Measurements from ENCODE around the gene ZNF326. TPM values are rescaled to one million over a fixed set of nuclear protein-coding genes. Genes with fewer than 3 reads are reported as not detected.

Gene ZNF326, protein sequence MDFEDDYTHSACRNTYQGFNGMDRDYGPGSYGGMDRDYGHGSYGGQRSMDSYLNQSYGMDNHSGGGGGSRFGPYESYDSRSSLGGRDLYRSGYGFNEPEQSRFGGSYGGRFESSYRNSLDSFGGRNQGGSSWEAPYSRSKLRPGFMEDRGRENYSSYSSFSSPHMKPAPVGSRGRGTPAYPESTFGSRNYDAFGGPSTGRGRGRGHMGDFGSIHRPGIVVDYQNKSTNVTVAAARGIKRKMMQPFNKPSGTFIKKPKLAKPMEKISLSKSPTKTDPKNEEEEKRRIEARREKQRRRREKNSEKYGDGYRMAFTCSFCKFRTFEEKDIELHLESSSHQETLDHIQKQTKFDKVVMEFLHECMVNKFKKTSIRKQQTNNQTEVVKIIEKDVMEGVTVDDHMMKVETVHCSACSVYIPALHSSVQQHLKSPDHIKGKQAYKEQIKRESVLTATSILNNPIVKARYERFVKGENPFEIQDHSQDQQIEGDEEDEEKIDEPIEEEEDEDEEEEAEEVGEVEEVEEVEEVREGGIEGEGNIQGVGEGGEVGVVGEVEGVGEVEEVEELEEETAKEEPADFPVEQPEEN
- total RNA-seq (ENCODE audit: low replicate concordance), result 11.2 and 15.2 TPM in 2 replicates

DNA sequence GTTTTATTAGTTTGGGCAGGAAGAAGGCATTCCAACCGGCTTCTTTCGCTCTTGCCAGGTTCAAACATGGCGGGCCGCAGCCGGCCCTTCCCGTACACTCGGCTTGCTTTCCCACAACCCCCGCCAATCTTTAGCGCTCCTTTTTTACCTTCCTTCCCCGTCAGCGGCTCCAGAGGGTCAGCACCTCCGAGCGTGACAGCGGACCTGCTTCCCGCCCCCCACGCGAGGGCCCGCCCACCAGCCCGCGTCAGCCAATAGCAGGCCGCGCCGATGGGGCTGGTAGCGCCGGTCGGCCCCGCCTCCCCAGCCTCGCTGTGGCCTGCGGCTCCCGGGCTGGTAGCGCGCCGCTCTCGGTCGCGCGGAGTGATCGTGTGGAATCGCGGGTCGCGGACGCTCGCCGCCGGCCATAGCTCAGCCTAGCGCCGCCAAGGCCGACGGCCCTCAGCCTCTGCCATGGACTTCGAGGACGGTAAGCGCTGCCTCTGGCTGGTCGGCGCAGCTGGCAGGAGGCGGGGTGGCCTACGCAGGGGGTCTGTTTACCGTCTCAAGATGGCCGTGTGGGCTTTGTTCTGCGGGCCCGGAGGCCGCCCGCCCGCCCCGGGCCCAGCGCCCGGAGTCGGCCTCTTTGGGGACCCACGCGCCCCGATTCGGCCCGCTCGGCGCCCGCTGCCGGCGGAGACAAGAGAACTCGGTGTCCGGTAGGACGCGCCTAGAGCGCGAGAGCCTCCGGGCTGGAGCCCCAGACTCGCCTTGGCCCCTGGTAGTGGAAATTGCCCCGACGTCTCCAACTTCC lies at the start of gene ZNF326:
Gene ZNF326 (plus strand): TSS at position 306 of the 793 bp plus-strand sequence. CDS start 148 bp downstream, at position 454.
- no peak for TF ChIP-seq CTCF (IDR thresholded peaks at IDR 0.05; ENCODE audit: insufficient read depth, low read length)
- peak within 1 kb of the TSS; percentile 94 for H3K4me3 ChIP-seq (ENCODE audit: low read depth, low read length)
- peak; percentile 93 for DNase-seq (ENCODE audit: low read depth)

DNA sequence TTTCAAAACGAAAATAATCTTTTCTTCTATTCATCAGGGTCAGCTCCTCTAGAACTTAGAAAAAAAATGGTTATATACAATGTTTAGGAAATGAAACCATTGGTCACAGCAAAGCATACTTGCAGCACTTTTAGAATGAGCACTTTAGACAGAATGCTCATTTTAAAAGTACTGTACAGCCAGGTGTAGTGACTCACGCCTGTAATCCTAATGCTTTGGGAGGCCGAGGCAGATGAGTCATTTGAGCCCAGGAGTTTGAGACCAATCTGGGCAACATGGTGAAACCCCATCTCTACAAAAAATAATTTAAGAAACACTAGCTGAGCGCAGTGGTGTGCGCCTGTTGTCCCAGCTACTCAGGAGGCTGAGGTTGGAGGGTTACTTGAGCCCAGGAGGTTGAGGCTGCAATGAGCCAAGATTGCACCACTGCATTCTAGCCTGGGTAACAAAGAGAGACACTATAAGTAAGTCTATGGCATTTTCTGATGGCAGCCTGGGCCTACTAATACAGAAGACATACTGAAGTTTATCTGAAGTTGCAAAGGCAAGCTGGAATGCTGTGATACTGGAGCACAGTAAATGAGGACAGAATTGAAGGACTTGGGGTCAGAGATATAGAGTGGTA lies 48.9 kb upstream of the ZNF326 start:
- H3K4me3 ChIP-seq (ENCODE audit: low read depth, low read length), result no peak overlapping the region
- no peak for DNase-seq (ENCODE audit: low read depth)
- TF ChIP-seq CTCF (IDR thresholded peaks at IDR 0.05; ENCODE audit: insufficient read depth, low read length), result no peak

GRCh38 chr1:89946532-89946931 lies 48.4 kb upstream of the ZNF326 start:
- DNase-seq (ENCODE audit: low read depth), result no peak
- TF ChIP-seq CTCF (IDR thresholded peaks at IDR 0.05; ENCODE audit: insufficient read depth, low read length), result no peak
- no peak overlapping the region for H3K4me3 ChIP-seq (ENCODE audit: low read depth, low read length)

DNA sequence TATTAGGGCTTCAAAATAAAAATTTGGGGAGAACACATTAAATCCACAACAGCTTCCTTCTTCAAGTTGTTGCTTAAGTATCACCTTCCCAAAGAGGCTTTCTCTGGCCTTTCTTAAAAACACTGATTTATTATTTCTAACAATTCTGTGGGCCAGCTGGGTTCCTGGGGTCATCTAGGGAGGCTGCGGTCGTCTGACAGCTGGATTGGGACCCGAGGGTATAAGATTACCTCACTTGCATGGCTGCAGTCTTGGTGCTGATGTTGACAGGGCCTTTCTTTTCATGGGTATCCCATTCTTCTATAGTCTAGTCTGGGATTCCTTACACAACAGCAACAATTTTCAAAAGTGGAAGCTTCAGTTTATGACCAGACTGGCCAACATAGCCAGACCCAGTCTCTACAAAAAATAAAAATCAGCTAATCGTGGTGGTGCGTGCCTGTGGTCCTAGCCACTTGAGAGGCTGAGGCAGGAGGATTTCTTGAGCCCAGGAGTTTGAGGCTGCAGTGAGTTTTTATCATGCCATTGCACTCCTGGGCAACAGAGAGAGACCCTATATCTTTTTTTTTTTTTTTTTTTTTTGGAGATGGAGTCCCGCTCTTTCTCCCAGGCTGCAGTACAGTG lies 46.1 kb upstream of the ZNF326 start:
- no peak overlapping the region for H3K4me3 ChIP-seq (ENCODE audit: low read depth, low read length)
- no peak for DNase-seq (ENCODE audit: low read depth)
- TF ChIP-seq CTCF (IDR thresholded peaks at IDR 0.05; ENCODE audit: insufficient read depth, low read length), result no peak

GRCh38 chr1:89949991-89950624 lies 44.8 kb upstream of the ZNF326 start:
- H3K4me3 ChIP-seq (ENCODE audit: low read depth, low read length), result no peak overlapping the region
- no peak for DNase-seq (ENCODE audit: low read depth)
- no peak for TF ChIP-seq CTCF (IDR thresholded peaks at IDR 0.05; ENCODE audit: insufficient read depth, low read length)

DNA sequence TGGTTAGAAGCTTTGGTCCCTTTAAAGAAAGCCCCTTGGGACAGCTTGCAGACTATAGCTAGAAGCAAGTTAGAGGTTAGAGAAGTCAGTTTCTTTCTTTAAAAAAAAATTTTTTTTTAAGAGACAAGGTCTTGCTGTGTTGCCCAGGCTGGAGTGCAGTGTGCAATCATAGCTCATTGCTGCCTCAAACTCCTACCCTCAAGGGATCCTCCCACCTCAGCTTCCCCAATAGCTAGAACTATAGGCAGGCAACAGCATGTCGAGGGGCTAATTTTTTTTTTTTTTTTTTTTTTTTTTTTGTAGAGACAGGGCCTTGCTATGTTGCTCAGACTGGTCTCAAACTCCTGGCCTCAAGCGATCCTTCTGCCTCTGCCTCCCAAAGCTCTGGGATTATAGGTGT lies 44.2 kb upstream of the ZNF326 start:
- H3K4me3 ChIP-seq (ENCODE audit: low read depth, low read length), result no peak overlapping the region
- TF ChIP-seq CTCF (IDR thresholded peaks at IDR 0.05; ENCODE audit: insufficient read depth, low read length), result no peak
- DNase-seq (ENCODE audit: low read depth), result no peak
